HepG2 (cell line): ENCODE data around the gene TIMM23. TPM values are rescaled to one million over a fixed set of nuclear protein-coding genes. Genes with fewer than 3 reads are reported as not detected.

Experiments used
- CBFB ChIP-seq: sonication (generic); formaldehyde crosslinking; IDR thresholded peaks from 2 replicates; pipeline ENCODE4 v1.4.0; 2020; ENCODE audit warnings: missing genetic modification reagents
- HNF4A ChIP-seq: sonication (generic); formaldehyde crosslinking; IDR thresholded peaks from 2 replicates; pipeline ENCODE4 v1.4.0; 2020; ENCODE audit warnings: missing genetic modification reagents
- HOXA9 ChIP-seq: sonication (generic); formaldehyde crosslinking; IDR thresholded peaks from 2 replicates; pipeline ENCODE4 v1.8.1; 2022; ENCODE audit warnings: missing genetic modification reagents, mild to moderate bottlenecking, moderate library complexity, borderline replicate concordance
- LCORL ChIP-seq, 2 experiments: fragments of 450-650 bp in 1 of 2; sonication (generic) in 1 of 2; formaldehyde crosslinking in 1 of 2; IDR thresholded peaks; 2 replicates each; pipeline versions ENCODE4 v1.5.0 to v1.6.1; 2017 to 2020; ENCODE audit warnings: antibody characterized with exemption in 1 of 2, missing genetic modification reagents in 1 of 2
- MBD4 ChIP-seq: IDR thresholded peaks from 2 replicates; pipeline ENCODE4 v1.6.1; 2012; ENCODE audit warnings: low read length, inconsistent platforms, borderline replicate concordance
- MYC ChIP-seq: sonication (generic); formaldehyde crosslinking; IDR thresholded peaks from 2 replicates; pipeline ENCODE4 v1.9.0; 2021; ENCODE audit warnings: missing genetic modification reagents, borderline replicate concordance
- NCOA1 ChIP-seq: sonication (generic); formaldehyde crosslinking; IDR thresholded peaks from 2 replicates; pipeline ENCODE4 v1.9.0; 2021; ENCODE audit warnings: missing genetic modification reagents
- PHF8 ChIP-seq: sonication (generic); formaldehyde crosslinking; IDR thresholded peaks from 2 replicates; pipeline ENCODE4 v1.5.0; 2020; ENCODE audit warnings: missing genetic modification reagents
- SAFB2 ChIP-seq: sonication (generic); formaldehyde crosslinking; IDR thresholded peaks from 2 replicates; pipeline ENCODE4 v1.5.1; 2020; ENCODE audit warnings: missing genetic modification reagents, low read depth, mild to moderate bottlenecking, borderline replicate concordance
- SOX5 ChIP-seq: IDR thresholded peaks from 2 replicates; pipeline ENCODE4 v1.6.1; 2016; ENCODE audit warnings: borderline replicate concordance
- TCF7 ChIP-seq: sonication (generic); IDR thresholded peaks from 2 replicates; pipeline ENCODE4 v1.6.1; 2016; ENCODE audit warnings: antibody characterized with exemption, low read depth
- ZC3H13 ChIP-seq: sonication (generic); formaldehyde crosslinking; IDR thresholded peaks from 2 replicates; pipeline ENCODE4 v1.8.1; 2023; ENCODE audit warnings: mild to moderate bottlenecking, missing genetic modification reagents, moderate library complexity
- ZFP36L2 ChIP-seq: sonication (generic); formaldehyde crosslinking; IDR thresholded peaks from 2 replicates; pipeline ENCODE4 v1.4.0; 2020; ENCODE audit warnings: missing genetic modification reagents
- ZFP41 ChIP-seq: sonication (generic); formaldehyde crosslinking; IDR thresholded peaks from 2 replicates; pipeline ENCODE4 v1.4.0; 2020; ENCODE audit warnings: mild to moderate bottlenecking, missing genetic modification reagents, borderline replicate concordance
- ZNF343 ChIP-seq: sonication (generic); formaldehyde crosslinking; IDR thresholded peaks from 2 replicates; pipeline ENCODE4 v1.4.0; 2020; ENCODE audit warnings: mild to moderate bottlenecking, missing genetic modification reagents
- ZNF549 ChIP-seq: sonication (generic); formaldehyde crosslinking; IDR thresholded peaks from 2 replicates; pipeline ENCODE4 v1.5.0; 2020; ENCODE audit warnings: missing genetic modification reagents
- polyA plus RNA-seq, 8 experiments: library from polyadenylated mRNA; depleted of rRNA in 3 of 8; stranded (reverse) in 7 of 8; unstranded in 1 of 8; fragments of >200 nt; fragmentation: Illumina TruSeq in 4 of 8; extraction: Trizol in 4 of 8; gene quantifications; 2 replicates each; pipeline versions ENCODE4 v1.2.1 to v1.2.3, GENCODE V29; 2011 to 2016; ENCODE audit warnings: low read depth in 4 of 8, missing spikeins in 1 of 8, mixed read lengths in 1 of 8; ENCODE audit not compliant: insufficient read depth in 1 of 8
- total RNA-seq, 5 experiments: library from RNA; depleted of rRNA; stranded (reverse); fragments of >200 nt; fragmentation: Illumina TruSeq; extraction: Trizol; gene quantifications; 2 replicates each; pipeline ENCODE4 v1.2.3, GENCODE V29; 2016; ENCODE audit warnings: low read depth in 1 of 5
- TF ChIP-seq, protein P1 (sequence below): IDR thresholded peaks from 2 replicates; pipeline ENCODE4 v1.6.1; 2018; ENCODE audit warnings: missing genetic modification reagents
- TF ChIP-seq, protein P2 (sequence below): sonication (generic); formaldehyde crosslinking; conservative IDR thresholded peaks from 2 replicates; pipeline ENCODE4 v1.8.0; 2022; ENCODE audit warnings: mild to moderate bottlenecking, moderate library complexity, missing genetic modification reagents
- TF ChIP-seq, protein P3 (sequence below): sonication (generic); formaldehyde crosslinking; IDR thresholded peaks from 2 replicates; pipeline ENCODE4 v1.4.0; 2020; ENCODE audit warnings: missing genetic modification reagents
- TF ChIP-seq, protein P4 (sequence below): IDR thresholded peaks from 2 replicates; pipeline ENCODE4 v1.6.1; 2016; ENCODE audit warnings: mild to moderate bottlenecking, missing biosample characterization, missing genetic modification reagents
- TF ChIP-seq, protein P5 (sequence below): sonication (generic); formaldehyde crosslinking; IDR thresholded peaks from 2 replicates; pipeline ENCODE4 v1.5.0; 2020; ENCODE audit warnings: mild to moderate bottlenecking, missing genetic modification reagents, borderline replicate concordance

The TIMM23 gene
- total and polyA plus RNA-seq, 2 of the 13 experiments (the other 11 are each of a cell fraction or from before 2014, with no cell fraction given), result 80.2 to 98.6 TPM

DNA sequence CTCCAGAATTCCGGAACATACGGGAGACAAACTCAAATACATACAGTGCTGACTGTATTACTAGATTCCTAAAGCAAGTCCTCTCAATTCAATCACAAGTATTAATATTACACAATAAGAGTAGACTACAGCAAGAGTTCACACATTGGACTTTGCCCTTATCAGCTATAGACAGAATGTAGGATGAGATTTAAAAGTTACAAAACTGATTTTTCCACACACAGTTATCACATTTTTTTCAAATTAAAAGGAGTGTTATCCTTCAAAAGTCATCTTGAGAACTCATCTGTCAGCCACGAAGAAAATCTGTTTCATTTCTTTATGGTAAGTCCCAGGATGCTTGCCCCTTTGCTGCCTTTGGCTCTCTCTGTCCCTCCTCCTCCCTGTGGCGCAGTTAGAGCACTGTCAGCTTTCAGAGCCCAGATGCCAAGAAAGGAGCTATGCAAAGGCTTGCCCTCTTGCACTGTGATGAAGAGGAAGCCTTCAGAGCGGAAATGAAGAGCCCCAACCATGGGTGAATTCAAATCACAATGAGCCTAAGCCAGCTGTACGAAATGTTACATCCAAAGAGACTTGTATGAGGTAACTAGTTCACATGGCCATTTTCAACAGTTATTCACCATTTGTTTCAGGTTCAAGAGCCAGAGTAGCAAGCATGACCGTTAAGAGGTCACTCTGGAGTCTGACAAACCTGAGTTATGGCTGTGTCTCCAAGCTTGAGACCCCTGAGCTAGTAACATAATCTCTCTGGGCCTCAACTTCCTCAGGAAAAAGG lies 47.5 kb downstream of the TIMM23 start (continued):
- TF ChIP-seq ZFP36L2 (CRISPR knock-in tag) (no peak), HOXA9 (CRISPR knock-in tag) (no peak), ZNF343 (CRISPR knock-in tag) (peak; percentile 24; the same call in 1 of the 2 replicates), ZFP41 (CRISPR knock-in tag) (no peak), MYC (no peak), ZC3H13 (CRISPR knock-in tag) (no peak), PHF8 (CRISPR knock-in tag) (no peak), SOX5 (CRISPR knock-in tag) (peak; percentile 3; the same call in 1 of the 2 replicates), ZNF549 (CRISPR knock-in tag) (no peak), MBD4 (0 out of 2 replicates have a peak, but pooled peaks have one; percentile 19), TCF7 (no peak; the same call in 1 of the 2 replicates), CBFB (CRISPR knock-in tag) (no peak), NCOA1 (CRISPR knock-in tag) (no peak), LCORL (IDR thresholded peaks at IDR 0.05) (no peak), LCORL (CRISPR knock-in tag; IDR thresholded peaks at IDR 0.05) (peak; percentile 31; the same call in 1 of the 2 replicates), SAFB2 (0 out of 2 replicates have a peak, but pooled peaks have one; percentile 59), HNF4A (CRISPR knock-in tag) (peak; percentile 71)
- TF ChIP-seq, protein P1, sequence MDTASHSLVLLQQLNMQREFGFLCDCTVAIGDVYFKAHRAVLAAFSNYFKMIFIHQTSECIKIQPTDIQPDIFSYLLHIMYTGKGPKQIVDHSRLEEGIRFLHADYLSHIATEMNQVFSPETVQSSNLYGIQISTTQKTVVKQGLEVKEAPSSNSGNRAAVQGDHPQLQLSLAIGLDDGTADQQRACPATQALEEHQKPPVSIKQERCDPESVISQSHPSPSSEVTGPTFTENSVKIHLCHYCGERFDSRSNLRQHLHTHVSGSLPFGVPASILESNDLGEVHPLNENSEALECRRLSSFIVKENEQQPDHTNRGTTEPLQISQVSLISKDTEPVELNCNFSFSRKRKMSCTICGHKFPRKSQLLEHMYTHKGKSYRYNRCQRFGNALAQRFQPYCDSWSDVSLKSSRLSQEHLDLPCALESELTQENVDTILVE (CRISPR knock-in tag), result no peak
- TF ChIP-seq, protein P2, sequence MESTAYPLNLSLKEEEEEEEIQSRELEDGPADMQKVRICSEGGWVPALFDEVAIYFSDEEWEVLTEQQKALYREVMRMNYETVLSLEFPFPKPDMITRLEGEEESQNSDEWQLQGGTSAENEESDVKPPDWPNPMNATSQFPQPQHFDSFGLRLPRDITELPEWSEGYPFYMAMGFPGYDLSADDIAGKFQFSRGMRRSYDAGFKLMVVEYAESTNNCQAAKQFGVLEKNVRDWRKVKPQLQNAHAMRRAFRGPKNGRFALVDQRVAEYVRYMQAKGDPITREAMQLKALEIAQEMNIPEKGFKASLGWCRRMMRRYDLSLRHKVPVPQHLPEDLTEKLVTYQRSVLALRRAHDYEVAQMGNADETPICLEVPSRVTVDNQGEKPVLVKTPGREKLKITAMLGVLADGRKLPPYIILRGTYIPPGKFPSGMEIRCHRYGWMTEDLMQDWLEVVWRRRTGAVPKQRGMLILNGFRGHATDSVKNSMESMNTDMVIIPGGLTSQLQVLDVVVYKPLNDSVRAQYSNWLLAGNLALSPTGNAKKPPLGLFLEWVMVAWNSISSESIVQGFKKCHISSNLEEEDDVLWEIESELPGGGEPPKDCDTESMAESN (CRISPR knock-in tag), result 0 out of 2 replicates have a peak, but pooled peaks have one; percentile 37
- TF ChIP-seq, protein P3, sequence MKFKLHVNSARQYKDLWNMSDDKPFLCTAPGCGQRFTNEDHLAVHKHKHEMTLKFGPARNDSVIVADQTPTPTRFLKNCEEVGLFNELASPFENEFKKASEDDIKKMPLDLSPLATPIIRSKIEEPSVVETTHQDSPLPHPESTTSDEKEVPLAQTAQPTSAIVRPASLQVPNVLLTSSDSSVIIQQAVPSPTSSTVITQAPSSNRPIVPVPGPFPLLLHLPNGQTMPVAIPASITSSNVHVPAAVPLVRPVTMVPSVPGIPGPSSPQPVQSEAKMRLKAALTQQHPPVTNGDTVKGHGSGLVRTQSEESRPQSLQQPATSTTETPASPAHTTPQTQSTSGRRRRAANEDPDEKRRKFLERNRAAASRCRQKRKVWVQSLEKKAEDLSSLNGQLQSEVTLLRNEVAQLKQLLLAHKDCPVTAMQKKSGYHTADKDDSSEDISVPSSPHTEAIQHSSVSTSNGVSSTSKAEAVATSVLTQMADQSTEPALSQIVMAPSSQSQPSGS, result no peak
- TF ChIP-seq, protein P4, sequence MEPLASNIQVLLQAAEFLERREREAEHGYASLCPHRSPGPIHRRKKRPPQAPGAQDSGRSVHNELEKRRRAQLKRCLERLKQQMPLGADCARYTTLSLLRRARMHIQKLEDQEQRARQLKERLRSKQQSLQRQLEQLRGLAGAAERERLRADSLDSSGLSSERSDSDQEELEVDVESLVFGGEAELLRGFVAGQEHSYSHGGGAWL (CRISPR knock-in tag), result no peak
- TF ChIP-seq, protein P5, sequence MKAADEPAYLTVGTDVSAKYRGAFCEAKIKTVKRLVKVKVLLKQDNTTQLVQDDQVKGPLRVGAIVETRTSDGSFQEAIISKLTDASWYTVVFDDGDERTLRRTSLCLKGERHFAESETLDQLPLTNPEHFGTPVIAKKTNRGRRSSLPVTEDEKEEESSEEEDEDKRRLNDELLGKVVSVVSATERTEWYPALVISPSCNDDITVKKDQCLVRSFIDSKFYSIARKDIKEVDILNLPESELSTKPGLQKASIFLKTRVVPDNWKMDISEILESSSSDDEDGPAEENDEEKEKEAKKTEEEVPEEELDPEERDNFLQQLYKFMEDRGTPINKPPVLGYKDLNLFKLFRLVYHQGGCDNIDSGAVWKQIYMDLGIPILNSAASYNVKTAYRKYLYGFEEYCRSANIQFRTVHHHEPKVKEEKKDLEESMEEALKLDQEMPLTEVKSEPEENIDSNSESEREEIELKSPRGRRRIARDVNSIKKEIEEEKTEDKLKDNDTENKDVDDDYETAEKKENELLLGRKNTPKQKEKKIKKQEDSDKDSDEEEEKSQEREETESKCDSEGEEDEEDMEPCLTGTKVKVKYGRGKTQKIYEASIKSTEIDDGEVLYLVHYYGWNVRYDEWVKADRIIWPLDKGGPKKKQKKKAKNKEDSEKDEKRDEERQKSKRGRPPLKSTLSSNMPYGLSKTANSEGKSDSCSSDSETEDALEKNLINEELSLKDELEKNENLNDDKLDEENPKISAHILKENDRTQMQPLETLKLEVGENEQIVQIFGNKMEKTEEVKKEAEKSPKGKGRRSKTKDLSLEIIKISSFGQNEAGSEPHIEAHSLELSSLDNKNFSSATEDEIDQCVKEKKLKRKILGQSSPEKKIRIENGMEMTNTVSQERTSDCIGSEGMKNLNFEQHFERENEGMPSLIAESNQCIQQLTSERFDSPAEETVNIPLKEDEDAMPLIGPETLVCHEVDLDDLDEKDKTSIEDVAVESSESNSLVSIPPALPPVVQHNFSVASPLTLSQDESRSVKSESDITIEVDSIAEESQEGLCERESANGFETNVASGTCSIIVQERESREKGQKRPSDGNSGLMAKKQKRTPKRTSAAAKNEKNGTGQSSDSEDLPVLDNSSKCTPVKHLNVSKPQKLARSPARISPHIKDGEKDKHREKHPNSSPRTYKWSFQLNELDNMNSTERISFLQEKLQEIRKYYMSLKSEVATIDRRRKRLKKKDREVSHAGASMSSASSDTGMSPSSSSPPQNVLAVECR (CRISPR knock-in tag), result peak; percentile 46; the same call in 1 of the 2 replicates
